Measurements from ENCODE around the gene CRY1.
"Not testable (repeated sequence)": the region's sequence is repeated elsewhere in the genome, so short reads cannot be mapped to it uniquely, and the experiment has no call there.

The CRY1 gene

GRCh38 chr12:107002665-107003064 is 90.7 kb downstream of the CRY1 start:
- not testable (repeated sequence) for DNase-seq (ENCODE audit: low read depth in 2 of 2)

- no peak for DNase-seq (ENCODE audit: low read depth in 2 of 2)
Observed at GRCh38 chr12:106999446-106999845, 93.9 kb downstream of the CRY1 start.

- no peak for DNase-seq (ENCODE audit: low read depth in 2 of 2)
Observed at GRCh38 chr12:106997916-106998315, 95.4 kb downstream of the CRY1 start.

- DNase-seq (ENCODE audit: low read depth in 2 of 2) = not testable (repeated sequence)
Observed at GRCh38 chr12:106996102-106996501, 97.2 kb downstream of the CRY1 start.

GRCh38 chr12:106994579-106995220 is 98.6 kb downstream of the CRY1 start:
- no peak for DNase-seq (ENCODE audit: low read depth in 2 of 2)

GRCh38 chr12:106987846-106988245 is 105.5 kb downstream of the CRY1 start:
- DNase-seq (ENCODE audit: low read depth in 2 of 2) = no peak

GRCh38 chr12:106986625-106987389 is 106.5 kb downstream of the CRY1 start, which contains the start of gene MTERF2:
TSS of gene MTERF2 (minus strand) at chr12:106987146. CDS start at chr12:106978714, 8,432 bp downstream.
- DNase-seq (ENCODE audit: low read depth in 2 of 2) = peak; percentile 54 to 62

GRCh38 chr12:106986135-106986534 is 107.2 kb downstream of the CRY1 start:
- no peak for DNase-seq (ENCODE audit: low read depth in 2 of 2)

GRCh38 chr12:106985479-106985878 is 107.9 kb downstream of the CRY1 start:
- DNase-seq (ENCODE audit: low read depth in 2 of 2) = no peak

GRCh38 chr12:106984588-106985137 is 108.7 kb downstream of the CRY1 start:
- DNase-seq (ENCODE audit: low read depth in 2 of 2) = no peak

- no peak for DNase-seq (ENCODE audit: low read depth in 2 of 2)
Observed at GRCh38 chr12:106982229-106982628, 111.1 kb downstream of the CRY1 start.

- DNase-seq (ENCODE audit: low read depth in 2 of 2) = no peak
Observed at GRCh38 chr12:106981788-106982187, 111.6 kb downstream of the CRY1 start.

- no peak for DNase-seq (ENCODE audit: low read depth in 2 of 2)
Observed at GRCh38 chr12:106980944-106981343, 112.4 kb downstream of the CRY1 start.

- DNase-seq (ENCODE audit: low read depth in 2 of 2) = no peak
Observed at GRCh38 chr12:106978035-106978800, 115.1 kb downstream of the CRY1 start.

- DNase-seq (ENCODE audit: low read depth in 2 of 2) = no peak
Observed at GRCh38 chr12:106976668-106977067, 116.7 kb downstream of the CRY1 start.

- no peak for DNase-seq (ENCODE audit: low read depth in 2 of 2)
Observed at GRCh38 chr12:106975993-106976658, 117.2 kb downstream of the CRY1 start.

- DNase-seq (ENCODE audit: low read depth in 2 of 2) = no peak
Observed at GRCh38 chr12:106975098-106975497, 118.3 kb downstream of the CRY1 start.

- no peak for DNase-seq (ENCODE audit: low read depth in 2 of 2)
Observed at GRCh38 chr12:106974511-106974910, 118.8 kb downstream of the CRY1 start.

- no peak for DNase-seq (ENCODE audit: low read depth in 2 of 2)
Observed at GRCh38 chr12:106973545-106973944, 119.8 kb downstream of the CRY1 start.

- DNase-seq (ENCODE audit: low read depth in 2 of 2) = no peak
Observed at GRCh38 chr12:106971065-106971464, 122.3 kb downstream of the CRY1 start.

- DNase-seq (ENCODE audit: low read depth in 2 of 2) = no peak
Observed at GRCh38 chr12:106964526-106964925, 128.8 kb downstream of the CRY1 start.

- DNase-seq (ENCODE audit: low read depth in 2 of 2) = no peak
Observed at GRCh38 chr12:106962286-106962685, 131.1 kb downstream of the CRY1 start.

Measured in activated CD8-positive, alpha-beta memory T cell treated with anti-CD3 and anti-CD28 coated beads for 4 hours (primary cell).